HT1080 (cell line): ENCODE measurements around the gene PLXNA1. TPM values are rescaled to one million over a fixed set of nuclear protein-coding genes. Genes with fewer than 3 reads are reported as not detected.

Experiments used
- DNase-seq: peaks from one replicate; pipeline ENCODE4 v3.0.0-alpha.2; 2015; ENCODE audit warnings: low read depth
- polyA plus RNA-seq, 2 experiments: library from polyadenylated mRNA; depleted of rRNA; stranded (reverse); fragments of >200 nt; gene quantifications; 2 replicates each; pipeline ENCODE4 v1.2.3, GENCODE V29; 2015
- total RNA-seq: library from RNA; depleted of rRNA; stranded (reverse); fragments of >200 nt; shearing (Covaris generic); gene quantifications from 2 replicates; pipeline ENCODE4 v1.2.3, GENCODE V29; 2014; rRNA removed

PLXNA1 gene
- total RNA-seq: 133 and 163 TPM in 2 replicates
- polyA plus RNA-seq (2015; cell fraction: cytosol; rRNA removed): 82.5 and 95.4 TPM in 2 replicates
- polyA plus RNA-seq (2015; cell fraction: nucleus; rRNA removed): 239 and 264 TPM in 2 replicates

DNA sequence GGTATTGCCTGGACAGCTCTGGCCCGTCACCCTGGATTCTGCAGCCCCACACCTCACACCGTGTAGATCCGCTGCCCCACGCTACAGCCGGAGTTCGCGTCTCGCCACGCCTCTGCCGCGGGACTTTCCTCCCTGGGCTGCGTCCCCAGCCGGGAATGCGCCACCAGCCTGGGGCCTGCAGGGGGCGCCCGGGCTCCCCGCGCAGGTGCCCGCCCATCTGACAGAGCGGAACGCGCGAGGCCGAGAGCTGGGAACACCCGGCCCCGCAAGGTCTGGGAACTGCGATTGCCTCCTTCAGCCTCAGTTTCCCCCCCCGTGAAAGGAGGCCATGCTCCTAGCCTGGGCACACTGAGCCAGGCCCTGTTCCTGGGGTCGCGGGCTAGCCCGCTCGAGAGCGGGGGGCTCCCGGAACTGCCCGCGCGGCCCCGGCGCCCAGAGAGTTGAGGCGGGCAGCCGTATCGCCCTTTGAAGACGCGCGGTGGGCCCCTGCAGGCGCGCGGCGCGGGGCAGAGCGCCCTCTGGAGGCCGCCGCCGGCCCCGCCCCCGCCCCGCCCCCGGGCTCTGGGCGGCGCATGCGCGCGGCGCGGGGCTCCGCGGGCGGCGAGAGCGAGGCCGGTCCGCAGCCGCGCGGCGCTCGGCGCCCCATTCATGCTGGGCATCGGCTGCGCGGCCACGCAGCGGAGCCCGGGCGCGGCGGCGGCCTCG, at the start of gene PLXNA1:
TSS of gene PLXNA1 (plus strand) at position 645 of the 705 bp plus-strand sequence. CDS start 5,479 bp downstream, outside the sequence.
- DNase-seq: peak; percentile 91

- DNase-seq: no peak
Measured at GRCh38 chr3:126934031-126934531, 48.8 kb upstream of the PLXNA1 start.

- no peak for DNase-seq
Measured at GRCh38 chr3:126934991-126935390, 47.9 kb upstream of the PLXNA1 start.

DNA sequence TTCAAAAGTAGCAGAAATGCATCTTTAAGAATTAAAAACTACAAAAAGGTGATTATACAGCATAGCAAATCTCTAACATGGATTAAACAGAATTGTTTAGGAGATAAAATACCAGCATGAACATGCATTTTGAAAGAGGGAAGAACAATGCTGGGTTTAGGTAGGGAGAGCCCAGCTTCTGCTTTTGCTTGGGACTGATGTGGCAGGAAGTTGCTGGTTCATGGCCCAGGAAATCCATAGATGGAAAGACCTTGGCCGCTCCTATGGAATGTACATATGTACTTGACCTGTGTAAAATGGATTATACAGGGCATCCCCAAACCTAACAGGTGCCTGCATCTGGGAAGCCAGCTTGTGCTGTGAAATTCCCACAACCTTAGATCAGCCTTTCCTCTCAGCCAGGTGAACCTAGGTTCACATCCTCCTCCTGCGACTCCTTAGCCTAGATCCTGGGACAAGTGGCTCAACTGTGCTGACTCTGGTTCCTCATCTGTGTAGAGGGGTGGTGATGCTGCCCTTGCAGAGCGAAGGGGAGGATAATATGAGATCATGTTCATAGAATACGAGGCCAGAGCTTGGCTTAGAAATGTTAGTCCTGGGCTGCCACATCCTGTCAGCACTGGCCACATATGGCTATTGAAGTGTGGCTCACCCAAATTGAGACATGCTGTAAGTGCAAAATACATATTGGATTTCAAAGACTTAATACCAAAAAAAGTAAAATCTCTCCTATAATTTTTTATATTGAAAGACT, 47.0 kb upstream of the PLXNA1 start:
- DNase-seq: peak; percentile 76

GRCh38 chr3:126936853-126937425, 46.0 kb upstream of the PLXNA1 start:
- DNase-seq: no peak

GRCh38 chr3:126937533-126937932, 45.4 kb upstream of the PLXNA1 start:
- peak; percentile 55 for DNase-seq

- DNase-seq: no peak
Measured at GRCh38 chr3:126937973-126938372, 44.9 kb upstream of the PLXNA1 start.

GRCh38 chr3:126938520-126939337, 44.2 kb upstream of the PLXNA1 start:
- DNase-seq: no peak

GRCh38 chr3:126939338-126939718, 43.6 kb upstream of the PLXNA1 start:
- DNase-seq: no peak

DNA sequence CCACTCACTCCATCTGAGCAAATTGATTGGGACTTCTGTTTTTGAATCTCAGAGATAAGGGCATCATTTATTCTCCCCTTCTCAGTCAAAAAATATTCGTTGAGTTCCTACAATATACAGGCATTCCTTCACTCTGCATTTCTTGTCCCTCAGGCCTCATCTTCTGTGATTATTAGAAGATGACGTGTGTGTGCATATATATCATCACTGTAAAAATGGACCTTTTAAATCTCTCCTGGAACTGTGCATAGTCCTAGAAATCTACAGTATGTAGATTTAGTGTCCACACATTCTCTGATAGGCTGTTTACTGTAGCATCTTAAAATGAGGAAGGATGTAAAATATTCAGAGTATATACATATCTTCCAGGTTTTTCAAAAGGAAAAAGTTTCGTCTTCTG, 43.2 kb upstream of the PLXNA1 start:
- no peak for DNase-seq

GRCh38 chr3:126941721-126942270, 41.1 kb upstream of the PLXNA1 start:
- peak; percentile 78 for DNase-seq

DNA sequence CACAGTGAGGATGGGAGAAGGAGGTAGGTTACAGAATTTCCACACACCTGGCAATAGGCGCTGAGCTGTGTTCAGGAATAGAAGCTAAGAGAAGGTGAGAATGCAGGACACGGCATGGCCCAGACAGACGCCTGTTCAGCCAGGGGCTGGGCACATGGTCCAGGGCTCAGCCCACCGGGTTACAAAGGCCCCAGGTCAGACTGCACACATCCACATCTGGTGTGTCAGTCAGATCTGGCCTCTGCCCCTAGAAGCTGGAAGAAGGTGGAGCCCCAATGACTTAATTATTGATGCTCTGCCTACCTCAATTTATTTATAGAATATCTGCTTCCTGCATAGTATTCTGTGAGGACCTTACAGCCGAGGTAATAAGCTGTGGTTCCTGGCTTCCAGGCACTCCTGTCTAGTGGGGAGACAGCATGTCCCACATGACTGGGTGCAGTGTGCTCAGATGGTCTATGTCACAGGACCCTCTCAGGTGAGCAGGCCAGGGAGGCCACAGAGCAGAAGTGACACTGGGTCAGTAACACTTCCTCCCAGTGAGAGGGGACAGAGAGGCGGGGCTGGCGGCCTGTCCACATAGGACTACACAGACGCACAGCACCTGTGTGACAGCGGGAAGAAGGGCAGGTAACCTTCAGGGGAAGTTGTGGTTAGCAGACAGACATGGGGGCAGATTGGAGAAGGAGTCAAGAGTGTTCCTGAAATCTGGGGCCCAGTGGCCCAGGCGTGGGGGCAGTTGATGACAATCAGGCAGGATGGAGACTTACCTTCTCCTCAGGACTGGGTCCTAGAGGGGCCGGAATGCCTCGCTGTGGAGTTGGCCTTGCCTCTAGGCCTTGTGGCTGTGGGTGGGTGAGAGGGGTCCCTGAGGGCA, 38.6 kb upstream of the PLXNA1 start:
- DNase-seq: no peak

DNA sequence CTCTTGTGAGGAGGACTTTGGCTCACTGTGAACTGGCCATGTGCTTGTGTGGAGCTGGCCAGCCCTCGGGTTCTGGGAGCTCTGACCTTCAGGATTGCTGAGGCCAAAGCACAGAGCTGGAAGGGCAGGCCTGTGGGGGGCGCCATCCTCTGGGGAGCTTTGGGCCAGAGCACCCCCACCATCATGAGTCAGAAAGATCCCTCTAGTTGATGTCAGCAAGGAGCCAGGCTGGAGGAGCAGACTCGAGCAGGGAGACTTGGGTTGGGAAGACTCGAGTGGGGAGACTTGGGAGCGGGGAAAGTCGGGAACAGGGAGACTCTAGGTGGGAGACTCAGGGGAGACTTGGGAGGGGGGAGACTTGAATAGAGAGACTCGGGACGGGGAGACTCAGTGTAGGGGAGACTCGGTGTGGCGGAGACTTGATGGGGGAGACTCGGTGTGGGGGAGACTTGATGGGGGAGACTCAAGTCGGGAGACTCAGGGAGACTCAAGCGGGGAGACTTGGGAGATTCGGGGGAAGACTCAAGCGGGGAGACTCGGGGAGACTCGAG, 37.7 kb upstream of the PLXNA1 start:
- no peak for DNase-seq

- DNase-seq: no peak
Measured at GRCh38 chr3:126945891-126946290, 37.0 kb upstream of the PLXNA1 start.

DNA sequence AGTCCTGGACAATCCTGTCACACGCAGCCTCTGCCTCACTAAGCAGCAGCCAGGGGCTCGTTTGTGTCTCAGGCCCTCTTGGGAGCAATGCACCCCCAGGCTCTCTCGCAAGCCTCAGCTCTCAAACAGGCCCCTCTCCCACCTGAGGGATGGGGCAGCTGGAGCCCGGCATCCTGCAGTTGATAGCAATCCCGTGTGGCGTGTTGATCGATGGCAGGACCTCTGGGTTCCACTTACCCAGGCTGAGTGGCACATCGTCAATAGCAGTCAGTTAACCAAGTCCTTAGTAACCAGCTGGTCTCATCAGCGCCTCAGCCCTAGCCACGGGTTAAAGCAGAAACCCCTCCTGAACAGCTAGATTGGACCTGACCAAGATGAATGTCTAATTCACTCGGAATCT, 36.5 kb upstream of the PLXNA1 start:
- no peak for DNase-seq

GRCh38 chr3:126947429-126947828, 35.5 kb upstream of the PLXNA1 start:
- DNase-seq: no peak

DNA sequence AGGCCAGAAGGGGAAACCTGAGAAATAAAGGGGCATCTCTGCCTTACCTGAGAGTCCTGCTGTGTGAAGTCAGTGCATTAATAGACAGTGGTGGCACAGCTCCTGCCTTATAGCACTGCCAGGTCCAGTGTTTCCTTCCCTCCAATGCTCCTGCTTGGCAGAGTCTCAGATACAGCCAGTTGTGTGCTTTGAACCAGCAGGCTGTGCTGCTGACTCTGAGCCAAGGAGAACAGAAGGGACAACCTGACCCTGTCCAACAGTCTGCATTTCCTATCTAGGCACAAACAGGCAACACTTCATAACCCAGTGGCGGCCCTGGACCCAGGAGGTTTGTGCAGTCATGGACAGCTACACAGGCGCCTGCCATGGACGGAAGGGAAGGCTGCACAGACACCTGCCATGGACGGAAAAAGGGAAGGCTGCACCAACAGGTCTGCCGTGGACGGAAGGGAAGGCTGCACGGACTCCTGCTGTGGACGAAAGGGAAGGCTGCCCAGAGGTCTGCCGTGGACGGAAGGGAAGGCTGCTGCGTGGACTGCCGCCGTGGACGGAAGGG, 33.9 kb upstream of the PLXNA1 start:
- no peak for DNase-seq

DNA sequence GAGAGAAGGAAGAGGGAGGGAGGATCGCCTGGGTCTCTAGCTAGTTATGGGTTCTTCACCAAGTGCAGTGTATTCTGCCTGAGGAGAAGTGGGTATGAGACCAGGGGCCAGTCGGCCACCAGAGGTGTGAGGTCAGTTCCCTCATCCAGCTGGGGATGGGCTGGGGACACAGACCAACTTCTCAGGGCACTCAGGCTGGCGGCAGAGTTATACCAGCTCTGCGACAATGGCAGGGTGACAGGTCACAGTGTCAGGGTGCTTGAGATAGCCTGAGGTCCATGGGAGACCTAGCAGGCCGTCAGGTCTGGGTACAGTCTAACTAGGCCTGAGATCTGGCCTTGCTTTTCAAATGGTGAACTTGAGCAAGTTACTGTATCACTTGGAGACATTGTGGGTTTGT, 31.4 kb upstream of the PLXNA1 start:
- no peak for DNase-seq
